Measurements from ENCODE around the gene SIK3. TPM values are rescaled to one million over a fixed set of nuclear protein-coding genes. Genes with fewer than 3 reads are reported as not detected.

The SIK3 gene
- total RNA-seq, 1 donor: 25.7 TPM

DNA sequence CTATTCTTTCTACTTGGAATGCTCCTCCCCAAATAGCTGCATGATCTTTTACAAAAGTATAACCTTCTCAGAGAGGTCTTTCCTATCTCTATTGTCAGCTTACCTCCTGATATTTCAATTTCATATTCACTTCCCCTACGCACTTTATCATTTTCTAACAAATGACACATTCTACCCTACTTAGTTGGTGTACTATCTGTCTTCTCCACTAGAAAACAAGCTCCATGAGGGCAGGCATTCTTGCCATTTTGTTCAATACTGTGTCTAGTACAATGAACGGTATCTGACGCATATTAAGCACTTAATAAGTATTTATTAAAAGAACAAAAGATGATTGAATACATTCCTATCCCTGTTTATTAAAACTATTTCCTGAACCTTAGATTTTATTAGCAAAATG lies 164.3 kb downstream of the SIK3 start:
- peaks cover 24% of the 10 kb centered on the region for H3K4me1 ChIP-seq (ENCODE audit: insufficient read depth, low read length)
- H4K20me1 ChIP-seq (ENCODE audit: insufficient read depth, low read length): no peaks in the 10 kb centered on the region
- H3K27me3 ChIP-seq (ENCODE audit: insufficient read depth, low read length): no peaks in the 10 kb centered on the region
- H3K9me3 ChIP-seq (ENCODE audit: low read depth, low read length): no peaks in the 10 kb centered on the region
- no peak overlapping the region for H2AFZ ChIP-seq (ENCODE audit: low read length)
- H3K36me3 ChIP-seq (ENCODE audit: insufficient read depth, low read length): no peaks in the 10 kb centered on the region
- H3K4me2 ChIP-seq (ENCODE audit: insufficient read depth, low read length): no peak overlapping the region
- peaks cover 8% of the 10 kb centered on the region for H3K79me2 ChIP-seq (ENCODE audit: insufficient read depth, low read length)
- no peak overlapping the region for H3K4me3 ChIP-seq (ENCODE audit: insufficient read depth, low read length)
- DNase-seq (ENCODE audit: insufficient read length, low spot score, missing footprints): no peak
- H3K27ac ChIP-seq (ENCODE audit: low read depth, low read length): no peak overlapping the region
- TF ChIP-seq, protein P1, sequence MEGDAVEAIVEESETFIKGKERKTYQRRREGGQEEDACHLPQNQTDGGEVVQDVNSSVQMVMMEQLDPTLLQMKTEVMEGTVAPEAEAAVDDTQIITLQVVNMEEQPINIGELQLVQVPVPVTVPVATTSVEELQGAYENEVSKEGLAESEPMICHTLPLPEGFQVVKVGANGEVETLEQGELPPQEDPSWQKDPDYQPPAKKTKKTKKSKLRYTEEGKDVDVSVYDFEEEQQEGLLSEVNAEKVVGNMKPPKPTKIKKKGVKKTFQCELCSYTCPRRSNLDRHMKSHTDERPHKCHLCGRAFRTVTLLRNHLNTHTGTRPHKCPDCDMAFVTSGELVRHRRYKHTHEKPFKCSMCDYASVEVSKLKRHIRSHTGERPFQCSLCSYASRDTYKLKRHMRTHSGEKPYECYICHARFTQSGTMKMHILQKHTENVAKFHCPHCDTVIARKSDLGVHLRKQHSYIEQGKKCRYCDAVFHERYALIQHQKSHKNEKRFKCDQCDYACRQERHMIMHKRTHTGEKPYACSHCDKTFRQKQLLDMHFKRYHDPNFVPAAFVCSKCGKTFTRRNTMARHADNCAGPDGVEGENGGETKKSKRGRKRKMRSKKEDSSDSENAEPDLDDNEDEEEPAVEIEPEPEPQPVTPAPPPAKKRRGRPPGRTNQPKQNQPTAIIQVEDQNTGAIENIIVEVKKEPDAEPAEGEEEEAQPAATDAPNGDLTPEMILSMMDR (IDR thresholded peaks at IDR 0.05; ENCODE audit: extremely low read depth, low read depth, low read length): no peak

DNA sequence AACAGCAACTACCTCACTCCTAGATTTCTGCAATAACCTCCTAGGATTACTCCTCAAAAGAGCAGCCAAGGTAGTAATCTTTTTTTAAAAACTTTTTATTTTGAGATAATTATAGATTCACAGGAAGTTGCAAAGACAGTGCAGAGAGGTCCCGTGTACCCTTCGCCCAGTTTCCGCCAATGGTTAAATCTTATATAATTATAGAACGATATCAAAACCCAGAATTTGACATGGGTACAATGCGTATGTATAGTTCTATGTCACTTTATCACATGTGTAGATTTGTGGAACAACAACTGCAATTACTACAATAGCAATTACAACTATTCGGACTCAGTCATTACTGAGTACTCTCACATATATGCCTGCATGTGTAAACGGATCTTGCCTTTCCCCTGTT lies 166.0 kb downstream of the SIK3 start:
- Histone ChIP-seq H3K9me3 (ENCODE audit: low read depth, low read length) (no peaks in the 10 kb centered on the region), H3K4me2 (ENCODE audit: insufficient read depth, low read length) (no peak overlapping the region), H3K27ac (ENCODE audit: low read depth, low read length) (no peak overlapping the region), H3K4me1 (ENCODE audit: insufficient read depth, low read length) (peaks cover 31% of the 10 kb centered on the region), H3K4me3 (ENCODE audit: insufficient read depth, low read length) (no peak overlapping the region), H3K79me2 (ENCODE audit: insufficient read depth, low read length) (peaks cover 8% of the 10 kb centered on the region), H3K27me3 (ENCODE audit: insufficient read depth, low read length) (no peaks in the 10 kb centered on the region), H2AFZ (ENCODE audit: low read length) (no peak overlapping the region), H4K20me1 (ENCODE audit: insufficient read depth, low read length) (peaks cover 2% of the 10 kb centered on the region), H3K36me3 (ENCODE audit: insufficient read depth, low read length) (no peaks in the 10 kb centered on the region)
- DNase-seq (ENCODE audit: insufficient read length, low spot score, missing footprints): no peak
- TF ChIP-seq, protein P1 (IDR thresholded peaks at IDR 0.05; ENCODE audit: extremely low read depth, low read depth, low read length): no peak

DNA sequence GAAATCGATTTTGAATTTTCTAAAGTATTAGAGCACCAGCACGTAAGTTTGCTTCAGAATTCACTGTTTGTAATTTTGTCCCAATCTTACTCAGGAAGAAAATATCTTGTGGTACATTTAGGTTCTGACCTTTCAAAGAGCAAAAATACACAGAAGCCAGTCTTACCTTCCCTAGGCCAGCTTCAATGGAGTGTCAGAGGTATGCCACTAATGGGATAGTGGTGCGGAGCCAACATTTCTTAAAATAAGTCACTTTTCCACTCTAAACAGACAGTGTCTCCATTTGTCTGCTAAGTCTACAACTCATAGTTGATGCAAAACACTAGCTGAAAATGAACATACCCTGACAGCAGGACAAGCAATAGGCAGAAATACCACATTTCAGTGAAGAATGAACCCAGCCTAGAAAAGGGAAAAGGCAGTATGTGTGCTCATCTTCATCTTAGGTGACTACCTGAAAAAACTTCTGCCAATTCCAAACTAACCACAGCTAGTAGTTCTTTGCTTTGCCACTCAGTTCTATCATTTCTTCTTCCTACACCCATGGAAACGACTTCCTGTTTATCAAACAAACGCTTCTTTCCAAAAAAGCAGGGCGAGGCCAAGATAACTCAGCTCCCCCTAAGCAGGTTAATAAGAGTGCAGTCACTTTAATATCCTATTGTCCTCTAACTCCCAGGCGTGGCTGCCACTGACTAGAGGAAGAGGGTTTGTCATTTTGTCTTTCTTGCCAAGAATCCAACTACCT lies 166.8 kb downstream of the SIK3 start:
- Histone ChIP-seq H2AFZ (ENCODE audit: low read length) (no peak overlapping the region), H3K27me3 (ENCODE audit: insufficient read depth, low read length) (no peaks in the 10 kb centered on the region), H3K27ac (ENCODE audit: low read depth, low read length) (no peak overlapping the region), H3K4me1 (ENCODE audit: insufficient read depth, low read length) (peaks cover 31% of the 10 kb centered on the region), H4K20me1 (ENCODE audit: insufficient read depth, low read length) (peaks cover 2% of the 10 kb centered on the region), H3K79me2 (ENCODE audit: insufficient read depth, low read length) (peaks cover 8% of the 10 kb centered on the region), H3K36me3 (ENCODE audit: insufficient read depth, low read length) (peaks cover 4% of the 10 kb centered on the region), H3K4me3 (ENCODE audit: insufficient read depth, low read length) (no peak overlapping the region), H3K9me3 (ENCODE audit: low read depth, low read length) (no peaks in the 10 kb centered on the region), H3K4me2 (ENCODE audit: insufficient read depth, low read length) (no peak overlapping the region)
- TF ChIP-seq, protein P1 (IDR thresholded peaks at IDR 0.05; ENCODE audit: extremely low read depth, low read depth, low read length): no peak
- DNase-seq (ENCODE audit: insufficient read length, low spot score, missing footprints): peak; percentile 42

DNA sequence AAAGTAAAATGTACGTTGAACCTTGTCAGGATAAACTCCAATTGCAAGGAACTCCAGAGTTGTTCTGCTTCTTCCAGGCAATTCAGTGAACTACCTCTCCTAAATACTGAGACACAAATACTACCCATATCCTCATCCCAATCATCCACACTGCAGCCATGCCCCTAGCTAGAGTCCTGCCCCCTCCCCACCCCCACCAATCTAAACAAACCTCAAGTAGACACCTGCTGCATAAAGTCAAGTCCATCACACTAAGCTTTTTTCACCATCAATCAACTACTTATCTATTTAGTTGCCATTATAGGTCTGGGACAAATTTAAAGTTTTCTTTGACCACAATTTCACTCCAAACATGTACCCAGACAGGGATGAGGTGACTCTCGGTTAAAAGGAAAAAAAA lies 167.6 kb downstream of the SIK3 start:
- H3K36me3 ChIP-seq (ENCODE audit: insufficient read depth, low read length): peaks cover 4% of the 10 kb centered on the region
- H3K27me3 ChIP-seq (ENCODE audit: insufficient read depth, low read length): no peaks in the 10 kb centered on the region
- TF ChIP-seq, protein P1 (IDR thresholded peaks at IDR 0.05; ENCODE audit: extremely low read depth, low read depth, low read length): no peak
- H3K4me1 ChIP-seq (ENCODE audit: insufficient read depth, low read length): peaks cover 31% of the 10 kb centered on the region
- H3K4me3 ChIP-seq (ENCODE audit: insufficient read depth, low read length): peak overlapping the region; percentile 49
- H3K9me3 ChIP-seq (ENCODE audit: low read depth, low read length): no peaks in the 10 kb centered on the region
- H4K20me1 ChIP-seq (ENCODE audit: insufficient read depth, low read length): peaks cover 2% of the 10 kb centered on the region
- peak overlapping the region; percentile 40 for H3K27ac ChIP-seq (ENCODE audit: low read depth, low read length)
- no peak overlapping the region for H2AFZ ChIP-seq (ENCODE audit: low read length)
- no peak for DNase-seq (ENCODE audit: insufficient read length, low spot score, missing footprints)
- peak overlapping the region; percentile 77 for H3K4me2 ChIP-seq (ENCODE audit: insufficient read depth, low read length)
- H3K79me2 ChIP-seq (ENCODE audit: insufficient read depth, low read length): peaks cover 8% of the 10 kb centered on the region

Data from osteoblast (primary cell).